Ishikawa (cell line): Measurements from ENCODE around the gene OR5I1.

Experiments used
- CEBPB ChIP-seq: IDR thresholded peaks from 2 replicates; pipeline ENCODE4 v1.6.1; 2012
- EP300 ChIP-seq: IDR thresholded peaks from 2 replicates; pipeline ENCODE4 v1.6.1; 2012; ENCODE audit warnings: borderline replicate concordance
- FOXM1 ChIP-seq: IDR thresholded peaks from 2 replicates; pipeline ENCODE4 v1.6.1; 2012; ENCODE audit warnings: low read depth, borderline replicate concordance
- YY1 ChIP-seq: IDR thresholded peaks from 2 replicates; pipeline ENCODE4 v1.6.1; 2012; ENCODE audit warnings: low read depth
- ZBTB7A ChIP-seq: IDR thresholded peaks from 2 replicates; pipeline ENCODE4 v1.6.1; 2012; ENCODE audit warnings: low read depth
- TF ChIP-seq, protein P1 (sequence below): IDR thresholded peaks from 2 replicates; pipeline ENCODE4 v1.6.1; 2012; ENCODE audit warnings: low read depth, mild to moderate bottlenecking
- TF ChIP-seq, protein P2 (sequence below): IDR thresholded peaks from 2 replicates; pipeline ENCODE4 v1.6.1; 2012
- TF ChIP-seq, protein P3 (sequence below): IDR thresholded peaks from 2 replicates; pipeline ENCODE4 v1.6.1; 2012

DNA sequence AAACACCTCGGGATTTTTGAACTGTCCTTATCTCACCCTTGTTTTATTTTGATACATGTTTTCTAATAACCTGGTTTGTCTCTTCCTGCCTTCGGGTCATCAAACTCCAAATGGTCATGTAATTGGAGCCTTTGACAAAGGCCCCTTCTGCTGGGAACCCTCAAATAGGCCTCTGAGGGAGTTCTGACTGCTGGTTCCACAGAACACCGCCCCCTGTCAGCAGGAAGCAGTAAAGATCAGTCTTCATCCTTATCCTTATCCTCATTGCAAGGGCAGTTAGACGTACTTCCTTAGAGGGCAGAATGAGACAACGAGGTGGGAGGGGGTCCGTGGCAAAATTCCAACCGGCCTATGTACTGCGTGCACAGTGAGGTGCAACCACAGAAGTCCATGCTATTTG is 41.0 kb downstream of the OR5I1 start:
- TF ChIP-seq CEBPB (no peak), ZBTB7A (no peak), YY1 (no peak), EP300 (no peak), FOXM1 (no peak)
- TF ChIP-seq, protein P1, sequence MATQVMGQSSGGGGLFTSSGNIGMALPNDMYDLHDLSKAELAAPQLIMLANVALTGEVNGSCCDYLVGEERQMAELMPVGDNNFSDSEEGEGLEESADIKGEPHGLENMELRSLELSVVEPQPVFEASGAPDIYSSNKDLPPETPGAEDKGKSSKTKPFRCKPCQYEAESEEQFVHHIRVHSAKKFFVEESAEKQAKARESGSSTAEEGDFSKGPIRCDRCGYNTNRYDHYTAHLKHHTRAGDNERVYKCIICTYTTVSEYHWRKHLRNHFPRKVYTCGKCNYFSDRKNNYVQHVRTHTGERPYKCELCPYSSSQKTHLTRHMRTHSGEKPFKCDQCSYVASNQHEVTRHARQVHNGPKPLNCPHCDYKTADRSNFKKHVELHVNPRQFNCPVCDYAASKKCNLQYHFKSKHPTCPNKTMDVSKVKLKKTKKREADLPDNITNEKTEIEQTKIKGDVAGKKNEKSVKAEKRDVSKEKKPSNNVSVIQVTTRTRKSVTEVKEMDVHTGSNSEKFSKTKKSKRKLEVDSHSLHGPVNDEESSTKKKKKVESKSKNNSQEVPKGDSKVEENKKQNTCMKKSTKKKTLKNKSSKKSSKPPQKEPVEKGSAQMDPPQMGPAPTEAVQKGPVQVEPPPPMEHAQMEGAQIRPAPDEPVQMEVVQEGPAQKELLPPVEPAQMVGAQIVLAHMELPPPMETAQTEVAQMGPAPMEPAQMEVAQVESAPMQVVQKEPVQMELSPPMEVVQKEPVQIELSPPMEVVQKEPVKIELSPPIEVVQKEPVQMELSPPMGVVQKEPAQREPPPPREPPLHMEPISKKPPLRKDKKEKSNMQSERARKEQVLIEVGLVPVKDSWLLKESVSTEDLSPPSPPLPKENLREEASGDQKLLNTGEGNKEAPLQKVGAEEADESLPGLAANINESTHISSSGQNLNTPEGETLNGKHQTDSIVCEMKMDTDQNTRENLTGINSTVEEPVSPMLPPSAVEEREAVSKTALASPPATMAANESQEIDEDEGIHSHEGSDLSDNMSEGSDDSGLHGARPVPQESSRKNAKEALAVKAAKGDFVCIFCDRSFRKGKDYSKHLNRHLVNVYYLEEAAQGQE: no peak
- TF ChIP-seq, protein P2, sequence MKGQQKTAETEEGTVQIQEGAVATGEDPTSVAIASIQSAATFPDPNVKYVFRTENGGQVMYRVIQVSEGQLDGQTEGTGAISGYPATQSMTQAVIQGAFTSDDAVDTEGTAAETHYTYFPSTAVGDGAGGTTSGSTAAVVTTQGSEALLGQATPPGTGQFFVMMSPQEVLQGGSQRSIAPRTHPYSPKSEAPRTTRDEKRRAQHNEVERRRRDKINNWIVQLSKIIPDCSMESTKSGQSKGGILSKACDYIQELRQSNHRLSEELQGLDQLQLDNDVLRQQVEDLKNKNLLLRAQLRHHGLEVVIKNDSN: no peak
- TF ChIP-seq, protein P3, sequence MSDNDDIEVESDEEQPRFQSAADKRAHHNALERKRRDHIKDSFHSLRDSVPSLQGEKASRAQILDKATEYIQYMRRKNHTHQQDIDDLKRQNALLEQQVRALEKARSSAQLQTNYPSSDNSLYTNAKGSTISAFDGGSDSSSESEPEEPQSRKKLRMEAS: no peak
